MCF 10A (cell line): Measurements from ENCODE around the gene DDHD1. TPM values are rescaled to one million over a fixed set of nuclear protein-coding genes. Genes with fewer than 3 reads are reported as not detected.

Experiments used
- BruUV-seq: library from RNA; stranded (reverse); fragments of 400-500 nt; replicated peaks from 2 replicates; lab custom pipeline; 2021; lab: Mats Ljungman, UMichigan
- CTCF ChIA-PET: fragments of 300-600 bp; sonication (Branson Sonifier 250); formaldehyde crosslinking; extraction: SDS; loops from one replicate; lab custom pipeline; 2021; ENCODE audit warnings: antibody characterized with exemption, inconsistent platforms; lab: Yijun Ruan, JAX
- POLR2A ChIA-PET: fragments of 300-600, 350-650 bp; sonication (Branson Sonifier 250); formaldehyde crosslinking; extraction: SDS; loops from one replicate; lab custom pipeline; 2020; ENCODE audit warnings: antibody characterized with exemption, inconsistent platforms; lab: Yijun Ruan, JAX
- DNase-seq: peaks from one replicate; pipeline ENCODE4 v3.0.0-alpha.2; 2018; ENCODE audit not compliant: unreplicated experiment
- H3K27ac Mint-ChIP-seq: one replicate; pipeline ENCODE4 v1.8.0; 2022; ENCODE audit warnings: mild to moderate bottlenecking, low read depth, mixed read lengths; ENCODE audit not compliant: unreplicated experiment
- H3K27me3 Mint-ChIP-seq: one replicate; pipeline ENCODE4 v1.8.0; 2022; ENCODE audit warnings: mixed read lengths; ENCODE audit not compliant: insufficient read depth, unreplicated experiment
- H3K36me3 Mint-ChIP-seq: one replicate; pipeline ENCODE4 v1.8.0; 2022; ENCODE audit warnings: mild to moderate bottlenecking, moderate library complexity, mixed read lengths; ENCODE audit not compliant: insufficient read depth, unreplicated experiment
- H3K4me1 Mint-ChIP-seq: one replicate; pipeline ENCODE4 v1.8.0; 2022; ENCODE audit warnings: mixed read lengths; ENCODE audit not compliant: insufficient read depth, unreplicated experiment
- H3K4me3 Mint-ChIP-seq: one replicate; pipeline ENCODE4 v1.8.0; 2022; ENCODE audit warnings: mild to moderate bottlenecking, moderate library complexity, mixed read lengths; ENCODE audit not compliant: unreplicated experiment
- H3K9me3 Mint-ChIP-seq: one replicate; pipeline ENCODE4 v1.8.0; 2022; ENCODE audit warnings: mixed read lengths; ENCODE audit not compliant: unreplicated experiment
- CTCF ChIP-seq: fragments of 200-600 bp; IDR thresholded peaks from one replicate; pipeline ENCODE4 v1.8.0; 2022; ENCODE audit warnings: antibody characterized with exemption, mild to moderate bottlenecking; ENCODE audit not compliant: unreplicated experiment
- intact Hi-C: fragments of 100-400 bp; cut with micrococcal nuclease; formaldehyde crosslinking; loops from 2 replicates; pipeline ENCODE4 v1.14.1; 2022
- total RNA-seq: library from RNA; stranded (reverse); gene quantifications from 2 replicates; pipeline ENCODE4 v1.2.3, GENCODE V29; 2022

The DDHD1 gene
- total RNA-seq, 1 experiment from 2014 or later: 16.3 TPM

DNA sequence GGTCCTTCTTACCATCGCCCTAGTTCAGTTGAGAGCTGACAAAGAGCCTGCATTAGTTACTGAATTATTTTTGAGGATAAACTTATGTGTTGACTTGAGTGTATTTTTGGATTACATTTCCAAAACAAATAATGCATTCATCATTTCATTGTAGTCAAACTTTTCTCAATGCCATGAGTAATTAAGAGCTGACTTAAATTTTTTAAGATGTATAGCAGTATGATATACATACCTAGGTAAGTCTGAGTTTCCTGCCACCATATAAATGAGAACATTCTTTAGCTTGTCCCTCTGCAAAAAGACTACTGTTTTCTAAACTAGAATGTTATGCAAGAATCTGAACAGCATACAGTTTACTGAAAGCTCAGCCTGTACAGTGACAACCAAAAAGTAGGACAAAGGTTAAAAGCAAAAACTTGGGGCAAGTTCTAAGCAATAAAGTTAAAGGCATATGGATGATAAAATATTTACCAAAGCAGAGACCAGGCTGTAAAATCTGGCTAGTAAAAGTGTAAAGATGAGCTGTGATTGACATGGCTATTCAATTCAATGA is 120.2 kb downstream of the DDHD1 start:
- no TSS peak for BruUV-seq
- intact Hi-C loops: no loop called here
- H3K27ac Mint-ChIP-seq: peak overlapping the region; percentile 50
- ChIA-PET CTCF (interaction anchor here (0.9 to 1.2 kb wide), 3 partner anchors 21 to 1315 kb away, joined by 3 to 7 read pairs (median 5); no protein-coding TSS in a partner anchor), POLR2A (interaction anchor here (0.6 to 1.6 kb wide), 7 partner anchors 9 to 83 kb away, joined by 3 to 5 read pairs (median 3); partner anchors contain the start of gene FERMT2)
- H3K4me3 Mint-ChIP-seq: no peak overlapping the region
- DNase-seq: no peak
- TF ChIP-seq CTCF: no peak
- H3K4me1 Mint-ChIP-seq: peaks cover 34% of the 10 kb centered on the region
- H3K36me3 Mint-ChIP-seq: no peaks in the 10 kb centered on the region
- H3K27me3 Mint-ChIP-seq: no peaks in the 10 kb centered on the region
- H3K9me3 Mint-ChIP-seq: no peaks in the 10 kb centered on the region

DNA sequence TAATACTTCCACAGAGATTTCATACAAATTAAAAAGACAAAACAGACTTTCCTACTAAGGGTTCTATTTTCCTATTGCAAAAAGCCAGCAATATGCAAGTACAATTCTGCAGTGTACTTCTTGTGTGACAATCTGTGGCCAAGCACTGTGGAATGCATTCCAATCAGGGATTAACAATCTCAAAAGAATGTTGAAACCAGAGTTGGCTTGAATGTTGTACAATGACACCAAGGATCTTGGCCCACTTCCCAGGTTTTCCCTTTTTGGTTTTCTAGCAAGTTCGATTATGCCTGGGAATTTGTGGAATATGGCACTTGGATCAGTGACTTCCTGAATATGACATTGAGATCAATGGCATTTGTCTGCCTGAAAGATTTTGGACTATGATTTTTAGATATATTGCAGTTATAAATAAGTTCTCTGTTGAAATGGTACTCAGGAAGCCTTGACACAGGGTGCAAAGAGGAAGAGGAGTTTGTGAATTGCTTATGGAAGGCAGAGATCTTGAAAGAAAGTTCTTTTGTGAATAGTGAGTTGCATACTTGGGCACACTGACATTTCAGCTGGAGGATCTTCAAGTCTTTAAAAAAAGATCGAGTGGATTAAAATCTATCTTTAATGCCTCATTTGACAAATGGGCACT is 120.8 kb downstream of the DDHD1 start:
- ChIA-PET POLR2A (interaction anchor here (0.6 to 1.6 kb wide), 7 partner anchors 9 to 82 kb away, joined by 3 to 5 read pairs (median 3); partner anchors contain the start of gene FERMT2), CTCF (interaction anchor here (1.2 kb wide), 1 partner anchor 22 kb away, joined by 7 read pairs; no protein-coding TSS in a partner anchor)
- H3K27me3 Mint-ChIP-seq: no peaks in the 10 kb centered on the region
- no TSS peak for BruUV-seq
- peaks cover 34% of the 10 kb centered on the region for H3K4me1 Mint-ChIP-seq
- no peak for TF ChIP-seq CTCF
- no peaks in the 10 kb centered on the region for H3K36me3 Mint-ChIP-seq
- no peaks in the 10 kb centered on the region for H3K9me3 Mint-ChIP-seq
- H3K4me3 Mint-ChIP-seq: no peak overlapping the region
- intact Hi-C loops: no loop called here
- peak; percentile 71 for DNase-seq
- peak overlapping the region; percentile 50 for H3K27ac Mint-ChIP-seq

DNA sequence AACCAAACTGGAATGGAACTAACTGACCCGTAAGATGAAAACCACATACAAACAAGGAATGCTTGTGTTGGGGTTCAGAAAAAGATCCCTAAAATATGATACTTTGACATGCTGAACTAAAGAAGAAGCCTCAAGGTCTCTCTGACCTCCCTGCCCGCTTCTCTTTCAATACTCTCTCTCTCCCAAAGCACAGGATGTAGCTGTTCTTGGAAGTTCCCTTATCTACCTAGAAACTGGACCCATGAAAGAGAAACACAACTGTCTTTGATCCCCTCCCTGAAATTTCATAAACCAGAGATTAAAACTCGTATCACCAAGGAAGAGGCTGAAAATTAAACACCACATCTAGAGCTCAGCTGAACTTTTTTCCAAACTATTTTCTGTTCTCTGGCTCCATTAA is 125.6 kb downstream of the DDHD1 start:
- BruUV-seq: no TSS peak
- DNase-seq: no peak
- H3K4me3 Mint-ChIP-seq: no peak overlapping the region
- H3K27ac Mint-ChIP-seq: no peak overlapping the region
- POLR2A ChIA-PET: interaction anchor here (0.7 kb wide), 1 partner anchor 544 kb away, joined by 8 read pairs; no protein-coding TSS in a partner anchor
- H3K36me3 Mint-ChIP-seq: no peaks in the 10 kb centered on the region
- H3K9me3 Mint-ChIP-seq: no peaks in the 10 kb centered on the region
- intact Hi-C loops: no loop called here
- CTCF ChIA-PET: no interaction called here
- no peaks in the 10 kb centered on the region for H3K27me3 Mint-ChIP-seq
- no peak for TF ChIP-seq CTCF
- H3K4me1 Mint-ChIP-seq: peaks cover 19% of the 10 kb centered on the region

DNA sequence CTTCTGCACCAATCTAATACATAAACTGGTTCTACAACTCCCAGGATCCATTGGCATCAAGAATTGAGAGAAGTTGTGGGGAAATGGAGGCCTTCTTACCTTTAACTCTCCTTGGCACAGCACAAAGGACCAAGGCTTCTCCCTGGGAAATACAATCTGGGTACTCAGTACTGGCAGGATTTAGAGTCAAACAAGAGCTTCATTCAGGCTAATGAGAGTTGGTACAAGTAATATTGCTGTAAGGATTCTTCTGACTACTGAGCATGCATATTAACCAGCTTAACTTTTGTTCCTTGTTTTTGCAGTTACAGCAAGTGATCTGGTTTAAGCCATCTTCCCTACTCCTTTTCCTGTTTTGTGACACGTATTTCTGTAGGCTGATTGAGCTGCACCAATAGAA is 126.1 kb downstream of the DDHD1 start:
- Mint-ChIP-seq H3K27ac (no peak overlapping the region), H3K4me3 (no peak overlapping the region), H3K27me3 (no peaks in the 10 kb centered on the region), H3K36me3 (no peaks in the 10 kb centered on the region), H3K9me3 (no peaks in the 10 kb centered on the region), H3K4me1 (peaks cover 14% of the 10 kb centered on the region)
- no peak for TF ChIP-seq CTCF
- ChIA-PET POLR2A (no interaction called here), CTCF (interaction anchor here (1.4 kb wide), 1 partner anchor 269 kb away, joined by 3 read pairs; no protein-coding TSS in a partner anchor)
- no TSS peak for BruUV-seq
- no peak for DNase-seq
- intact Hi-C loops: no loop called here
